ENCODE results near the gene OR10P1.
"Not testable (repeated sequence)": the region's sequence is repeated elsewhere in the genome, so short reads cannot be mapped to it uniquely, and the experiment has no call there.

Gene OR10P1

DNA sequence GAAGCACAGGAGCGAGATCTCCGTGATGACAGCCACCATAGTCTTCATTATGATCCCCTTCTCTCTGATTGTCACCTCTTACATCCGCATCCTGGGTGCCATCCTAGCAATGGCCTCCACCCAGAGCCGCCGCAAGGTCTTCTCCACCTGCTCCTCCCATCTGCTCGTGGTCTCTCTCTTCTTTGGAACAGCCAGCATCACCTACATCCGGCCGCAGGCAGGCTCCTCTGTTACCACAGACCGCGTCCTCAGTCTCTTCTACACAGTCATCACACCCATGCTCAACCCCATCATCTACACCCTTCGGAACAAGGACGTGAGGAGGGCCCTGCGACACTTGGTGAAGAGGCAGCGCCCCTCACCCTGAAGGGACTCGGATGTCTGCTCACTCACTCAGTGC is 775 bp downstream of the OR10P1 start:
- no peak for DNase-seq (ENCODE audit: insufficient read length, low spot score)
- no peak for FAIRE-seq
- TF ChIP-seq, protein P1, sequence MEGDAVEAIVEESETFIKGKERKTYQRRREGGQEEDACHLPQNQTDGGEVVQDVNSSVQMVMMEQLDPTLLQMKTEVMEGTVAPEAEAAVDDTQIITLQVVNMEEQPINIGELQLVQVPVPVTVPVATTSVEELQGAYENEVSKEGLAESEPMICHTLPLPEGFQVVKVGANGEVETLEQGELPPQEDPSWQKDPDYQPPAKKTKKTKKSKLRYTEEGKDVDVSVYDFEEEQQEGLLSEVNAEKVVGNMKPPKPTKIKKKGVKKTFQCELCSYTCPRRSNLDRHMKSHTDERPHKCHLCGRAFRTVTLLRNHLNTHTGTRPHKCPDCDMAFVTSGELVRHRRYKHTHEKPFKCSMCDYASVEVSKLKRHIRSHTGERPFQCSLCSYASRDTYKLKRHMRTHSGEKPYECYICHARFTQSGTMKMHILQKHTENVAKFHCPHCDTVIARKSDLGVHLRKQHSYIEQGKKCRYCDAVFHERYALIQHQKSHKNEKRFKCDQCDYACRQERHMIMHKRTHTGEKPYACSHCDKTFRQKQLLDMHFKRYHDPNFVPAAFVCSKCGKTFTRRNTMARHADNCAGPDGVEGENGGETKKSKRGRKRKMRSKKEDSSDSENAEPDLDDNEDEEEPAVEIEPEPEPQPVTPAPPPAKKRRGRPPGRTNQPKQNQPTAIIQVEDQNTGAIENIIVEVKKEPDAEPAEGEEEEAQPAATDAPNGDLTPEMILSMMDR (IDR thresholded peaks at IDR 0.05; ENCODE audit: insufficient read depth, missing control alignments), result no peak

GRCh38 chr12:55641595-55641994 is 4.9 kb downstream of the OR10P1 start:
- TF ChIP-seq, protein P1 (IDR thresholded peaks at IDR 0.05; ENCODE audit: insufficient read depth, missing control alignments), result no peak
- FAIRE-seq (no peak), DNase-seq (ENCODE audit: insufficient read length, low spot score) (no peak)

DNA sequence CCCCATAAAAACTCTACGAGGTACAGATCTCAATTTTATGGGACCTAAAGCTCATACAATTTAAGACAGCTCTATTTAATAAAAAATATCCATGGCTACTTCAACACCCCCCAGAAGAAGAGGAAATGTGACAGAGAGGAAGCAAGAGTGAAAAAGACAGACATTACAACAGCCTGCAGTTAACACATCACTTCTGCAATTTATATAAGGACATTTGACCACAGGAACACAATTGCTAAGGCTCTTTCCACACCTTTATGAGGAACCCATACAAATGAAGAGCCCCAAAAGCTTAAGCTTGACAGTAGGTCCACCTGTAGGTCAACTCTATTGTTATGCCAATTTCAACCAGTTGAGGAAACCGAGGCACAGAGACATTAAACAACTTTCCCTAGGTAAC is 5.6 kb downstream of the OR10P1 start:
- no peak for DNase-seq (ENCODE audit: insufficient read length, low spot score)
- TF ChIP-seq, protein P1 (IDR thresholded peaks at IDR 0.05; ENCODE audit: insufficient read depth, missing control alignments), result no peak
- FAIRE-seq, result no peak

GRCh38 chr12:55642669-55643068 is 6.0 kb downstream of the OR10P1 start:
- FAIRE-seq (no peak), DNase-seq (ENCODE audit: insufficient read length, low spot score) (no peak)
- TF ChIP-seq, protein P1 (IDR thresholded peaks at IDR 0.05; ENCODE audit: insufficient read depth, missing control alignments), result no peak

DNA sequence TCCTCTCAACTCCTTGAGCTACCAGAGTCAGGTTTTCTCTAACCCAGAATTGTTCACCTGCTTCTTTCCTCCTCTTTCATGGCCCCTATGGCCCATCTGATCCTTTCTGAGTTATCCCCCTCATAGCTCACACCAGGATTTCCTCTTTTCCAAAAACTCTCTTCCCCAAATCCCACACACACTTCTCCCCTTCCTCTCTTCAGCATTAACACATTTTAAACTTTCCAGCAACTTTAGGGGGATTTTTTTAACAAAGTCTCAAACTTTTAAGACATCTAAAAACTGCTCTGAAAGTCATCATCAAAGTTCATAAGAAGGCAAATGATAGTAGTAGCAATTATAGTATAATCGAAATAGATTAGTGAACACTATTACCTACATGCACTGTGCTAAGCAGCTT is 7.9 kb downstream of the OR10P1 start:
- no peak for FAIRE-seq
- TF ChIP-seq, protein P1 (IDR thresholded peaks at IDR 0.05; ENCODE audit: insufficient read depth, missing control alignments), result no peak
- no peak for DNase-seq (ENCODE audit: insufficient read length, low spot score)

- DNase-seq (ENCODE audit: insufficient read length, low spot score) (no peak), FAIRE-seq (no peak)
- TF ChIP-seq, protein P1 (IDR thresholded peaks at IDR 0.05; ENCODE audit: insufficient read depth, missing control alignments), result no peak
Observed at GRCh38 chr12:55647027-55647426, 10.3 kb downstream of the OR10P1 start.

DNA sequence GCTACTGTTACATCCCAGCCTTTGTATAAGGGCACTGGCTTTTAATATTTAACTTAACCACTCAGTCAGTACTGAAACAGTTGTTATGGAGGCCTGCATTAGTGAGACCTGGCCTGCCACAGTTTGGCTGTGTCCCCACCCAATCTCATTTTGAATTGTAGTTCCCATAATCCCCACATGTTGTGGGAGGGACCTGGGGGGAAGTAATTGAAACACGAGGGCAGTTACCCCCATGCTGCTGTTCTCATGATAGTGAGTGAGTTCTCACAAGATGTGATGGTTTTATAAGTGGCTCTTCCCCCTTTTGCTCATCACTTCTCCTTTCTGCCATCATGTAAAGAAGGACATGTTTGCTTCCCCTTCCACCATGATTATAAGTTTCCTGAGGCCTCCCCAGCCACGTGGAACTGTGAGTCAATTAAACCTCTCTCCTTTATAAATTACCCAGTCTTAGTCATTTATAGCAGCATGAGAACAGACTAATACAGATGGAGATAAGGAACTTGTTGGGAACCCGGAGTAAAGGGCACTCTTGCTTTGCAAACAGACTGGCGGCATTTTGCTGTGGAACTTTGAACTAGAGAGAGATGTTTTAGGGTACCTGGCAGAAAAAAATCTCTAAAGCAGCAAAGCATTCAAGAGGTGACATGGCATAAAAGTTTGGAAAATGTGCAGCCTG is 14.1 kb downstream of the OR10P1 start:
- not testable (repeated sequence) for DNase-seq (ENCODE audit: insufficient read length, low spot score); FAIRE-seq

GRCh38 chr12:55651299-55651683 is 14.6 kb downstream of the OR10P1 start:
- FAIRE-seq (no peak), DNase-seq (ENCODE audit: insufficient read length, low spot score) (no peak)
- TF ChIP-seq, protein P1 (IDR thresholded peaks at IDR 0.05; ENCODE audit: insufficient read depth, missing control alignments), result no peak
